Neural cell (in vitro differentiated cells): ENCODE measurements around the gene ARSI. TPM values are rescaled to one million over a fixed set of nuclear protein-coding genes. Genes with fewer than 3 reads are reported as not detected.

Experiments
- H2AFZ ChIP-seq: fragments of 200-600, 300-800 bp; sonication (generic), shearing (Covaris generic); 2 replicates; pipeline ENCODE4 v1.6.0; 2014; ENCODE audit warnings: low read depth, mild to moderate bottlenecking, antibody characterized with exemption, low read length, moderate library complexity
- H3F3A ChIP-seq: fragments of 200-600 bp; shearing (Covaris generic); 2 replicates; pipeline ENCODE4 v1.6.1; 2016; ENCODE audit warnings: mild to moderate bottlenecking, moderate library complexity, mixed read lengths, antibody characterized with exemption, low read length; ENCODE audit not compliant: insufficient read depth, poor library complexity, severe bottlenecking
- H3K27ac ChIP-seq: fragments of 200-600, 300-800 bp; sonication (generic), shearing (Covaris generic); 2 replicates; pipeline ENCODE4 v1.5.1; 2014; ENCODE audit warnings: mild to moderate bottlenecking, low read length, moderate library complexity
- H3K27me3 ChIP-seq: fragments of 300-800, 200-600 bp; sonication (generic), shearing (Covaris generic); 2 replicates; pipeline ENCODE4 v1.6.0; 2014; ENCODE audit warnings: mild to moderate bottlenecking, low read depth, low read length, moderate library complexity; ENCODE audit not compliant: insufficient read depth
- H3K36me3 ChIP-seq: fragments of 300-800, 200-600 bp; sonication (generic), shearing (Covaris generic); 2 replicates; pipeline ENCODE4 v1.5.1; 2014; ENCODE audit warnings: mild to moderate bottlenecking, antibody characterized with exemption, low read length, moderate library complexity; ENCODE audit not compliant: insufficient read depth
- H3K4me2 ChIP-seq: fragments of 300-800, 200-600 bp; sonication (generic), shearing (Covaris generic); 2 replicates; pipeline ENCODE4 v1.6.0; 2014; ENCODE audit warnings: mild to moderate bottlenecking, low read length
- H3K4me3 ChIP-seq: fragments of 300-800, 200-600 bp; sonication (generic), shearing (Covaris generic); 2 replicates; pipeline ENCODE4 v1.5.1; 2014; ENCODE audit warnings: mild to moderate bottlenecking, low read length, moderate library complexity
- H3K79me2 ChIP-seq: fragments of 200-600 bp; shearing (Covaris generic); replicated peaks from 2 replicates; pipeline ENCODE4 v1.6.0; 2014; ENCODE audit warnings: mild to moderate bottlenecking, low read length, moderate library complexity; ENCODE audit not compliant: insufficient read depth
- H3K9ac ChIP-seq: fragments of 300-800, 200-600 bp; sonication (generic), shearing (Covaris generic); 2 replicates; pipeline ENCODE4 v1.6.1; 2016; ENCODE audit warnings: mild to moderate bottlenecking, low read length, mixed read lengths
- H3K9me2 ChIP-seq: fragments of 200-600 bp; shearing (Covaris generic); 2 replicates; pipeline ENCODE4 v1.6.1; 2016; ENCODE audit warnings: mild to moderate bottlenecking, low read length, mixed read lengths; ENCODE audit not compliant: insufficient read depth
- H3K9me3 ChIP-seq: fragments of 200-600, 300-800 bp; sonication (generic), shearing (Covaris generic); 2 replicates; pipeline ENCODE4 v1.6.1; 2016; ENCODE audit warnings: mild to moderate bottlenecking, mixed run types, low read length, moderate library complexity, mixed read lengths
- H4K20me1 ChIP-seq: fragments of 200-600 bp; shearing (Covaris generic); 2 replicates; pipeline ENCODE4 v1.6.1; 2016; ENCODE audit warnings: mild to moderate bottlenecking, mixed run types; ENCODE audit not compliant: insufficient read depth
- EP300 ChIP-seq: fragments of 450-650 bp; conservative IDR thresholded peaks from 2 replicates; pipeline ENCODE4 v1.6.1; 2014; ENCODE audit warnings: antibody characterized with exemption, mild to moderate bottlenecking, moderate library complexity; ENCODE audit not compliant: poor library complexity, severe bottlenecking
- EZH2 ChIP-seq: fragments of 200-600, 300-800 bp; shearing (Covaris generic), sonication (generic); IDR thresholded peaks from 2 replicates; pipeline ENCODE4 v1.6.1; 2014; ENCODE audit warnings: antibody characterized with exemption, low read length, borderline replicate concordance, mild to moderate bottlenecking; ENCODE audit not compliant: insufficient read depth, poor library complexity, severe bottlenecking
- MXI1 ChIP-seq: fragments of 450-650 bp; conservative IDR thresholded peaks from 2 replicates; pipeline ENCODE4 v1.6.1; 2014; ENCODE audit warnings: antibody characterized with exemption, mild to moderate bottlenecking; ENCODE audit not compliant: poor library complexity, severe bottlenecking
- POLR2AphosphoS5 ChIP-seq: IDR thresholded peaks from 2 replicates; pipeline ENCODE4 v1.6.1; 2012
- RAD21 ChIP-seq: fragments of 450-650 bp; conservative IDR thresholded peaks from 2 replicates; pipeline ENCODE4 v1.6.1; 2014; ENCODE audit warnings: antibody characterized with exemption, mild to moderate bottlenecking, moderate library complexity
- REST ChIP-seq: IDR thresholded peaks from 2 replicates; pipeline ENCODE4 v1.6.1; 2012; ENCODE audit warnings: borderline replicate concordance
- SMC3 ChIP-seq: fragments of 450-650 bp; conservative IDR thresholded peaks from 2 replicates; pipeline ENCODE4 v1.6.1; 2014; ENCODE audit warnings: antibody characterized with exemption, mild to moderate bottlenecking, moderate library complexity; ENCODE audit not compliant: poor library complexity
- TAF1 ChIP-seq: IDR thresholded peaks from 2 replicates; pipeline ENCODE4 v1.6.1; 2012; ENCODE audit warnings: low read depth
- polyA plus RNA-seq: library from polyadenylated mRNA; depleted of rRNA; stranded (reverse); fragments of >200 nt; gene quantifications from 2 replicates; pipeline ENCODE4 v1.2.3, GENCODE V29; 2014
- TF ChIP-seq, protein P1 (sequence below): fragments of 450-650 bp; IDR thresholded peaks from 2 replicates; pipeline ENCODE4 v1.5.1; 2014; ENCODE audit warnings: antibody characterized with exemption, mild to moderate bottlenecking, moderate library complexity; ENCODE audit not compliant: poor library complexity, severe bottlenecking

ARSI gene
- polyA plus RNA-seq, 1 donor from 2014 or later: not detected

- no peaks in the 10 kb centered on the region for H3K36me3 ChIP-seq
- H3K79me2 ChIP-seq: no peaks in the 10 kb centered on the region
- no peak overlapping the region for H2AFZ ChIP-seq
- H4K20me1 ChIP-seq: no peaks in the 10 kb centered on the region
- H3F3A ChIP-seq: no peaks in the 10 kb centered on the region
- no peak overlapping the region for H3K4me3 ChIP-seq
- no peak overlapping the region for H3K9ac ChIP-seq
- TF ChIP-seq SMC3: no peak
- TF ChIP-seq REST: no peak
- TF ChIP-seq TAF1: no peak
- no peak for TF ChIP-seq EP300
- no peak for TF ChIP-seq EZH2
- TF ChIP-seq RAD21: no peak
- TF ChIP-seq, protein P1, sequence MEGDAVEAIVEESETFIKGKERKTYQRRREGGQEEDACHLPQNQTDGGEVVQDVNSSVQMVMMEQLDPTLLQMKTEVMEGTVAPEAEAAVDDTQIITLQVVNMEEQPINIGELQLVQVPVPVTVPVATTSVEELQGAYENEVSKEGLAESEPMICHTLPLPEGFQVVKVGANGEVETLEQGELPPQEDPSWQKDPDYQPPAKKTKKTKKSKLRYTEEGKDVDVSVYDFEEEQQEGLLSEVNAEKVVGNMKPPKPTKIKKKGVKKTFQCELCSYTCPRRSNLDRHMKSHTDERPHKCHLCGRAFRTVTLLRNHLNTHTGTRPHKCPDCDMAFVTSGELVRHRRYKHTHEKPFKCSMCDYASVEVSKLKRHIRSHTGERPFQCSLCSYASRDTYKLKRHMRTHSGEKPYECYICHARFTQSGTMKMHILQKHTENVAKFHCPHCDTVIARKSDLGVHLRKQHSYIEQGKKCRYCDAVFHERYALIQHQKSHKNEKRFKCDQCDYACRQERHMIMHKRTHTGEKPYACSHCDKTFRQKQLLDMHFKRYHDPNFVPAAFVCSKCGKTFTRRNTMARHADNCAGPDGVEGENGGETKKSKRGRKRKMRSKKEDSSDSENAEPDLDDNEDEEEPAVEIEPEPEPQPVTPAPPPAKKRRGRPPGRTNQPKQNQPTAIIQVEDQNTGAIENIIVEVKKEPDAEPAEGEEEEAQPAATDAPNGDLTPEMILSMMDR: no peak
- TF ChIP-seq MXI1: no peak
- no peak for TF ChIP-seq POLR2AphosphoS5
- H3K9me2 ChIP-seq: no peaks in the 10 kb centered on the region
- H3K27ac ChIP-seq: no peak overlapping the region
- no peaks in the 10 kb centered on the region for H3K9me3 ChIP-seq
- no peaks in the 10 kb centered on the region for H3K27me3 ChIP-seq
- H3K4me2 ChIP-seq: no peak overlapping the region
Observed at GRCh38 chr5:150265870-150266383, 36.8 kb downstream of the ARSI start.

DNA sequence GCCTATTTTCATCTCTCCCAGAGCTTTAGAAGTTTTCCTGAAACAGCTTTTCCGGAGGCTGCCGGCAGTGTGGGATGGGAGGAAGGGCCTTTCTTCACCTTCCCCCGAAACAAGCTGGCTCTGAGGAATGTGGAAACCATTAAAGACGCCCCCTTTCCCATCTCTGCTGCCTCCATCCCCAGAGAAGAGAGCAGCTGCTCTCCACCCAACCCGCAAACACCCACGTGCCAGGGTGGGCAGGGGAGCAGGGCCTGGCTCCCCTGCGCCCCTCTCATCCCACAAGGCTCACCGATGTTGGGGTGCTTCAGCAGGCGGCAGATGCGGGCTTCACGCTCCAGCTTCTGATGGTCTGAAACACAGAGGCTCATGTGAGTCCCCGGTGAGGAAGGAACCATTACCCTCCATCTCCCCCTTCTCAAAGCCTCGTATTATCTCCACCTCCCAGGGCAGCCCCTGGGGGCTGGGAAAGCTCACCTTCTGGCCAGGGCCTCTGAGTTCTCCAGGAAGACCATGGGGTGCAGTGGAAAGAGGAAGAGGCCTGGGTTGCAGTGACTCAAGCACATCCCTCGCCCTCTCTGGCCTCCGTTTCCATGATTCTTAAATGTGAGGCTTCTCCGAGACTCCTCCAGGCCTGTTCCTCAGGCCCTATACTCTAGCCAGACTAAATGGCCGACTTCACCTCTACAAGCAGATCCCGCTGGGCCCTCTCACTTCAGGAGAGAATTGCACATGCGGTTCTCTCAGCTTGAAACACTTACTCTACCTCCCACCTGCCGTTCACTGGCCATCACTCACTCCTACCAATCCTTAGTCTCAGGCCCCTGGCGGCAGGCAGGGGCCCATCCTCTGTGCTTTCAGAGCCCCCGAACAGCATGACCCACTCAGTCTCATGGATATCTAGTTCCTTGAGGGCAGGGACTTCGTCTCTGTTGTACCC lies 37.8 kb downstream of the ARSI start:
- TF ChIP-seq TAF1 (no peak), EZH2 (no peak), EP300 (no peak), REST (no peak), POLR2AphosphoS5 (no peak), MXI1 (no peak), RAD21 (no peak), SMC3 (no peak)
- TF ChIP-seq, protein P1: no peak
- H3K9ac ChIP-seq: no peak overlapping the region
- H3F3A ChIP-seq: no peaks in the 10 kb centered on the region
- no peaks in the 10 kb centered on the region for H3K27me3 ChIP-seq
- H3K36me3 ChIP-seq: no peaks in the 10 kb centered on the region
- H3K4me2 ChIP-seq: no peak overlapping the region
- H3K27ac ChIP-seq: no peak overlapping the region
- H3K9me3 ChIP-seq: no peaks in the 10 kb centered on the region
- H4K20me1 ChIP-seq: no peaks in the 10 kb centered on the region
- H3K79me2 ChIP-seq: no peaks in the 10 kb centered on the region
- H2AFZ ChIP-seq: no peak overlapping the region
- H3K4me3 ChIP-seq: no peak overlapping the region
- no peaks in the 10 kb centered on the region for H3K9me2 ChIP-seq
